IPS-15b (cell line): ENCODE results near the gene CCDC158.

ENCODE experiments used
- H3K27me3 ChIP-seq: one replicate; pipeline ENCODE4 v1.6.1; 2013; ENCODE audit warnings: low read length; ENCODE audit not compliant: control insufficient read depth, insufficient read depth
- H3K36me3 ChIP-seq: one replicate; pipeline ENCODE4 v1.6.1; 2013; ENCODE audit warnings: low read length; ENCODE audit not compliant: control insufficient read depth, insufficient read depth
- H3K4me1 ChIP-seq: one replicate; pipeline ENCODE4 v1.6.1; 2013; ENCODE audit warnings: mild to moderate bottlenecking, low read length; ENCODE audit not compliant: control insufficient read depth, insufficient read depth
- H3K4me3 ChIP-seq: one replicate; pipeline ENCODE4 v1.5.1; 2013; ENCODE audit warnings: low read depth, low read length
- H3K9ac ChIP-seq: one replicate; pipeline ENCODE4 v1.6.1; 2013; ENCODE audit warnings: low read depth, mild to moderate bottlenecking, low read length
- H3K9me3 ChIP-seq: one replicate; pipeline ENCODE4 v1.6.1; 2013; ENCODE audit warnings: mild to moderate bottlenecking, low read length; ENCODE audit not compliant: control insufficient read depth, insufficient read depth

The CCDC158 gene

GRCh38 chr4:76272073-76272472 lies 148.9 kb downstream of the CCDC158 start:
- H3K4me3 ChIP-seq, result no peak overlapping the region
- H3K9ac ChIP-seq, result no peak overlapping the region

GRCh38 chr4:76271248-76271647 lies 149.7 kb downstream of the CCDC158 start:
- H3K9me3 ChIP-seq, result no peaks in the 10 kb centered on the region
- no peaks in the 10 kb centered on the region for H3K27me3 ChIP-seq
- H3K4me1 ChIP-seq, result no peaks in the 10 kb centered on the region
- no peaks in the 10 kb centered on the region for H3K36me3 ChIP-seq
- H3K4me3 ChIP-seq, result no peak overlapping the region
- H3K9ac ChIP-seq, result no peak overlapping the region

More at GRCh38 chr4:76272073-76272472, 148.9 kb downstream of the CCDC158 start:
- Histone ChIP-seq H3K4me1 (no peaks in the 10 kb centered on the region), H3K9me3 (no peaks in the 10 kb centered on the region), H3K36me3 (no peaks in the 10 kb centered on the region), H3K27me3 (no peaks in the 10 kb centered on the region)

GRCh38 chr4:76270244-76271175 lies 150.4 kb downstream of the CCDC158 start:
- Histone ChIP-seq H3K27me3 (no peaks in the 10 kb centered on the region), H3K9me3 (no peaks in the 10 kb centered on the region), H3K36me3 (no peaks in the 10 kb centered on the region), H3K4me3 (no peak overlapping the region), H3K4me1 (no peaks in the 10 kb centered on the region), H3K9ac (no peak overlapping the region)

GRCh38 chr4:76267811-76268210 lies 153.1 kb downstream of the CCDC158 start:
- H3K4me1 ChIP-seq, result no peaks in the 10 kb centered on the region
- H3K4me3 ChIP-seq, result no peak overlapping the region
- no peaks in the 10 kb centered on the region for H3K36me3 ChIP-seq
- no peaks in the 10 kb centered on the region for H3K9me3 ChIP-seq
- no peaks in the 10 kb centered on the region for H3K27me3 ChIP-seq
- no peak overlapping the region for H3K9ac ChIP-seq

GRCh38 chr4:76266627-76267026 lies 154.3 kb downstream of the CCDC158 start:
- Histone ChIP-seq H3K4me1 (no peaks in the 10 kb centered on the region), H3K36me3 (no peaks in the 10 kb centered on the region), H3K27me3 (no peaks in the 10 kb centered on the region), H3K9ac (no peak overlapping the region), H3K9me3 (no peaks in the 10 kb centered on the region), H3K4me3 (no peak overlapping the region)

- no peaks in the 10 kb centered on the region for H3K4me1 ChIP-seq
- H3K9ac ChIP-seq, result no peak overlapping the region
- no peak overlapping the region for H3K4me3 ChIP-seq
- H3K27me3 ChIP-seq, result no peaks in the 10 kb centered on the region
- H3K36me3 ChIP-seq, result no peaks in the 10 kb centered on the region
- no peaks in the 10 kb centered on the region for H3K9me3 ChIP-seq
These were observed 155.2 kb downstream of the CCDC158 start for GRCh38 chr4:76265631-76266218.
